Vagina (tissue), 2 donors: ENCODE measurements around the gene SUPT5H.

Source experiments
- POLR2A ChIP-seq, 2 donors: fragments of 450-650 bp; IDR thresholded peaks; one replicate each; pipeline ENCODE4 v1.6.1; 2017; ENCODE audit warnings: antibody characterized with exemption in 2 of 2, mild to moderate bottlenecking in 2 of 2, moderate library complexity in 2 of 2
- TF ChIP-seq, protein P1 (sequence below), 3 experiments: fragments of 450-650 bp in 2 of 3; fragments of 200-600 bp in 1 of 3; sonication (generic) in 1 of 3; IDR thresholded peaks; one replicate each; pipeline ENCODE4 v1.5.1; 2017 to 2019; ENCODE audit warnings: antibody characterized with exemption in 3 of 3, mild to moderate bottlenecking in 2 of 3, moderate library complexity in 2 of 3

DNA sequence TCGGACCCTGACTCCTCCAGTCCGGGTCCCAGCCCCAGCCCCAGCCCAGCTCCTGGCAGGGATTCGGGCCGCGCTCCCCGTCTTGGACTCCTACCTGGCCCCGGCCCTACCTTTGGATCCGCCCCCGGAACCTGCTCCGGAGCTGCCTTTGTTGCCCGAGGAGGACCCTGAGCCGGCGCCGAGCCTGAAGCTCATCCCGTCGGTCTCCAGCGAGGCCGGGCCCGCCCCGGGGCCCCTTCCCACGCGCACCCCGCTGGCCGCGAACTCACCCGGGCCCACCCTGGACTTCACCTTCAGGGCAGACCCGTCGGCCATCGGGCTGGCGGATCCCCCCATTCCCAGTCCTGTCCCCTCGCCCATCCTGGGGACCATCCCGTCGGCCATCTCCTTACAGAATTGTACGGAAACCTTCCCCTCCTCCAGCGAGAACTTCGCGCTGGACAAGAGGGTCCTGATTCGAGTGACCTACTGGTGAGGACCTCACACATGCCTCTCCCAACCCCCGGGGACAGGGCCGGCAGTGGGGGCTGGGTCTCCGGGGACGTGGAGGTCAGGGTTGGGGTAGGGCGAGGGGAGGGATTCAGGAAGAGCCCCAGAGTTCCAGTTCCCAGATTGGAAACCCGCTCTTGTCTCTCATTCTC is 70.3 kb downstream of the SUPT5H start:
- no peak for TF ChIP-seq POLR2A (IDR thresholded peaks at IDR 0.05)
- TF ChIP-seq, protein P1, sequence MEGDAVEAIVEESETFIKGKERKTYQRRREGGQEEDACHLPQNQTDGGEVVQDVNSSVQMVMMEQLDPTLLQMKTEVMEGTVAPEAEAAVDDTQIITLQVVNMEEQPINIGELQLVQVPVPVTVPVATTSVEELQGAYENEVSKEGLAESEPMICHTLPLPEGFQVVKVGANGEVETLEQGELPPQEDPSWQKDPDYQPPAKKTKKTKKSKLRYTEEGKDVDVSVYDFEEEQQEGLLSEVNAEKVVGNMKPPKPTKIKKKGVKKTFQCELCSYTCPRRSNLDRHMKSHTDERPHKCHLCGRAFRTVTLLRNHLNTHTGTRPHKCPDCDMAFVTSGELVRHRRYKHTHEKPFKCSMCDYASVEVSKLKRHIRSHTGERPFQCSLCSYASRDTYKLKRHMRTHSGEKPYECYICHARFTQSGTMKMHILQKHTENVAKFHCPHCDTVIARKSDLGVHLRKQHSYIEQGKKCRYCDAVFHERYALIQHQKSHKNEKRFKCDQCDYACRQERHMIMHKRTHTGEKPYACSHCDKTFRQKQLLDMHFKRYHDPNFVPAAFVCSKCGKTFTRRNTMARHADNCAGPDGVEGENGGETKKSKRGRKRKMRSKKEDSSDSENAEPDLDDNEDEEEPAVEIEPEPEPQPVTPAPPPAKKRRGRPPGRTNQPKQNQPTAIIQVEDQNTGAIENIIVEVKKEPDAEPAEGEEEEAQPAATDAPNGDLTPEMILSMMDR (IDR thresholded peaks at IDR 0.05): no peak
